Glomerular visceral epithelial cell (primary cell): ENCODE data around the gene TMEM37.
"Not testable (repeated sequence)": the region's sequence is repeated elsewhere in the genome, so short reads cannot be mapped to it uniquely, and the experiment has no call there.

ENCODE experiments used
- DNase-seq: peaks from one replicate; pipeline ENCODE4 v3.0.0-alpha.2; 2016; ENCODE audit errors: extremely low spot score

The TMEM37 gene, protein sequence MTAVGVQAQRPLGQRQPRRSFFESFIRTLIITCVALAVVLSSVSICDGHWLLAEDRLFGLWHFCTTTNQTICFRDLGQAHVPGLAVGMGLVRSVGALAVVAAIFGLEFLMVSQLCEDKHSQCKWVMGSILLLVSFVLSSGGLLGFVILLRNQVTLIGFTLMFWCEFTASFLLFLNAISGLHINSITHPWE

DNA sequence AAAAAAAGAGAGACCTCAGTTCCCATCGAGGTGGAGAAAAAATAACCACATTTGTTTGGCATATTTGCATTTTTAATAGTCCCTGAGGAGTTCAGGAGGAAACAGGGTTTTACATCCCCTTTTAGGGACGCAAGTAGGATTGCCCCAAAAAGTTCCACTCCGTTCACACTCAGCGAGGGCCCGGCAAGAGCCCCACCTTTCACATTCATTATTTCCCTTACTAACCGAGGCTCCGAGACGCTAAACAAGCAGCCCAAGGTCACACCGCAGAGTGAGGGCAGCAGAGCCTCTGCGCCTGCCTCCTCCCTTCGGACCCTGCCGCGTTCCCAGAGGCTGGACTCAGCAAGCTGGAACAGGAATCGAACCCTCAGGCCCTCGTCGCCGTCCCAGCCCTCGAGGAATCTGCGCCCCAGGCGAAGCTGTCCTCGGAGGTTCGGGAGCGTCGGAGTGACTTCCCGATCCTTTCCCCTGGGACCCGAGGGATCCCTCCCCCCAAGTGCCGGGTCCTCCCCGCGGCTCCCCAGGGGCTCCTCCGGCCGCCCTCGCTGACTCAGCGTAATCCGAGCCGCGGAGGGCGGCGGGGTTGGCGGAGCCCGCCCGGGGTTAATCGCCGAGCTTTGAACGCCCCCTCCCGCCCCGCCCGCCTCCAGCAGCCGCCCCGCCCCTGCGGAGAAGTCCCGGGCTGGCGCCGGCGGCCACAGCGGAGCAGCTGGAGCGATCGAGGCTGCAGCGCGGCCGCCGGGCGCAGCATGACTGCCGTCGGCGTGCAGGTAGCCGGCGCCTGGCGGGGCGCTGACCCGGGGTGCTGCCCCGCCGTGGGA is at the start of gene TMEM37:
Gene TMEM37, plus strand, starts transcription at position 700 of the 821 bp plus-strand sequence. Its CDS starts 50 bp downstream, at position 750.
- DNase-seq, result peak; percentile 84

DNA sequence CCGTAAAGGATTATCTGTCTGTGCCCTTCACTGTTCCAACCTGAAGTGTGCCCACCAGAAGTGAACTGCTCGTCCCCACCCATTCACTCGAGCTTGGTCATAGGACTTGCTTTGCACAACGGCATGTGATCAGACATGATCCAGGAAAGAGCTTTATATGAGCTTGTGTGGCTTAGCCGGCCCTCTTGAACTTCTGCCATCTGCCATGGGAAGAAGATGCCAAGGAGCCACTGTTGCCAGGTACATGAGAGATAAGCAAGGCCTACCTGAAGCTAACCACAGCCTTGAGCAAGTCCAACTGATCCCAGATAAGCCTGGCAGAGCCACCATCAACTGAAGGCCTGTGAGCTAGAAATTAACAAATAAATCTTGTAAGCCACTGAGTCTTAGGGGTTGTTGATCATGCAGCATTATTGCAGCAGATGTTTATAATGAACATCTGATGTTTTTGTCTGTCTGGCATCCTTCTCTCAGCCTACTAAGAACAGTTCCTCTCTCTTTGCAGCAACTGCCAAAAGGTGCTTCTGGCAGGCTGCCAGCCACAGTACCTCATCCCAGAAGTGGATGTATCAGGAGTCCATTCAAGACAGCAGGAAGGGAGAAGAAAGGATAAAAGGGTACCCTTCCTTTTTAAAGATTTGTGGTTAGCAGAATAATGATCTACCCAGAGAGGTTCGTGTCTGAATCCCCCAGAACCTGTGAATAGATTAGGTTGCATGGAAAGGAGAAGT is 48.1 kb upstream of the TMEM37 start:
- no peak for DNase-seq

- no peak for DNase-seq
These were observed 46.7 kb upstream of the TMEM37 start for GRCh38 chr2:119384971-119385370.

GRCh38 chr2:119385466-119385865 is 46.2 kb upstream of the TMEM37 start:
- DNase-seq, result no peak

DNA sequence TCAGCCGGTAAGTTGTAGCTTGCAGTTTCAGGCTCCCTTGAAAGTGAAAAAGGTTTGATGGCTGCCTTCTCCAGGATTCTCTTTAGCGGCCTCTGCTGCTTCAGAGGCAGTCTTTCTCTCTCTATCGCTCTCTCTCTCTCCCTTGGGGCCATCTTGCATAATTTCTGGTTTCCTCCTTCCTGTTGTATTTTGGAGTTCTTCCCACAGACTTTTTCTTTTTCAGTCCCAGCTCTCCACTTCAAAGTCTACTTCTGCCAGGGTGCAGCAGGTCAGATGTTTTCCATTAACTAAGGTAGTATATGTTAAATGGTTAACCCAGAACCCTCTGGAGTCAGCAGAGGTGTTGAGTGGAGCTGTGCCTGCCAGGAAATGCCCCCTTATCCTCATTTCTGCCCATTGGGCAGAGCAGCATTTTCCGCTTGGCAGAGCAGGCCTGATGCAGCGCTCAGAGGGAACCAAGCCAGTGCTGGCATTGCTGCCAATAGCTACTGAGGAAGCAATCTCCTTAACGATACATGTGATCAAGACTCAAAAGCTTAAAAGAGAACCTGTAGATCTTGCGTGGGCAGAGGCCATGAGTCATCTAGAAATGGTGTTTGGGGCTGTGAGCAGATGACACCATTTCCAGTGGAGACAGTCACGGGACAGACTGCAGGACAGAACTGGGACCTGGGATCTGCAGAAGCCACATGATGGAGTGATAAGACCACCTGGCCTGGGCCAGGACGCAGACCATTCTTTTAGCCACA is 44.1 kb upstream of the TMEM37 start:
- DNase-seq, result peak; percentile 94

GRCh38 chr2:119389615-119390306 is 41.9 kb upstream of the TMEM37 start:
- peak; percentile 66 for DNase-seq

- no peak for DNase-seq
These were observed 37.5 kb upstream of the TMEM37 start for GRCh38 chr2:119393971-119394748.

GRCh38 chr2:119397196-119397595 is 34.5 kb upstream of the TMEM37 start:
- no peak for DNase-seq

DNA sequence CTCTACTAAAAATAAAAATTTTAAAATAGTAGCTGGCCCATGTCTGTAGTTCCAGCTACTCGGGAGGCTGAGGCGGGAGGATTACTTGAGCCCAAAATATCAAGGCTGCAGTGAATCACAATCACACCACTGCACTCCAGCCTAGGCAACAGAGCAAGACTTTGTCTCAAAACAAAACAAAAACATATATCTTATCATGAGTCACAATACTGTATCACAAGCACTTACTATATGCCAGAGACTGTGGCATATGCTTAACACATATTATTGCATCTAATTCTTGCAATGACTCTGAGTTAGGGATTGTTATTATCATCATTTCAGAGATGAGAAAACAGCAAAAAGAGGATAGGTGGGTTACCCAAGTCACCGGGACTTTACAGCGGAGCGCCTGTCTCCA is 29.5 kb upstream of the TMEM37 start:
- no peak for DNase-seq

- no peak for DNase-seq
These were observed 28.8 kb upstream of the TMEM37 start for GRCh38 chr2:119402645-119403560.

DNA sequence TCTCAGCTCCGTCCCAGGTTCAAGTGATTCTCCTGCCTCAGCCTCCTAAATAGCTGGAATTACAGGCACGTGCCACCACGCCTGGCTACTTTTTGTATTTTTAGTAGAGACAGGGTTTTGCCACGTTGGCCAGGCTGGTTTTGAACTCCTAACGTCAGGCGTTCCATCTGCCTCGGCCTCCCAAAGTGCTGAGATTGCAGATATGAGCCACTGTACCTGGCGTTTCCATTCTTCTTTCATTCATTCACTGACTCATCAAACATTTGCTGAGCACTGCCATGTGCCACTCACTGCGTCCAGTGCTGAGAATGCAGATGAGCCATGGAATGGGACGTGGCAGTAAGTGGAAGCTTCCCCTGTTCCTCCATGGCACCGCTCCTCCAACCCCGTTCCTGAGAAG is 28.0 kb upstream of the TMEM37 start:
- DNase-seq, result not testable (repeated sequence)

DNA sequence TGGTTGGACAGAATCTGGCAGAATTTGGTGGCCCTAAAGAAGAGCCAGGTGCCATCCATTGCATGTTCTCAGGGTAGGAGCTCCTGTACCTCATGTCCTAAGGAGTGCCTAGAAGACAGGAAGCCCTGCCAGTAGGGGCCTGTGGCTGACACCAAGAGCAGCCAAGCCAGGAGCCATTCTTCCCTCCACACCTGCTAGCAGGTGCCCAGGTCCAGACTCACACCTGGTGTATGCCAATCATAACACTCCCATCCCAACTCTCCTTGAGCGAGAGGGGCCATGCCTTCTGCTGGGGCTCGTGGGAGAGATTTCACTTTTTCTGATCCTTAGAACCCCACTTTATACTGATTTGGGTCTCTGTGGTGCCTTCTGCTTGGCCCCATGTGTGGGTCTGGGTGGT is 26.5 kb upstream of the TMEM37 start:
- no peak for DNase-seq

GRCh38 chr2:119407430-119408220 is 24.0 kb upstream of the TMEM37 start:
- peak; percentile 70 for DNase-seq

DNA sequence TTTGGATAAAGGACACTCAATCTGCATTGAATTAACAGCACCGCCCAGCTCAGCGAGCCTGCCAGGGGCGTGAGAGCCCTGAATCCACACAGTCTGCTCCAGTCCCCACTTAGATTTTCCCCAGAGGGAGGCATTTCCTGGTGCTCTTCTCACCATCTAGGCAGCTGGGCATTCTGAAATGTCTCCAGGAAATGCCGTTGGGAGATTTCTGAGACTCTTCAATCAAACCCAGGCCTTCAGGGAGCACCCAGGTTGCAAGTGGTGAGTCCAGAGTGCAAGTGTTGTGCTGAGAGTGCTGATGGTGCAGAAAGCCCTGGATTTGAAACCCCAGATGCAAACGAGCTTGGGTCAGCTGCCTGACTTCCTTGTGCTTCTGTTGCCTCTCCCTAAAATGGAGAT is 23.4 kb upstream of the TMEM37 start:
- no peak for DNase-seq

DNA sequence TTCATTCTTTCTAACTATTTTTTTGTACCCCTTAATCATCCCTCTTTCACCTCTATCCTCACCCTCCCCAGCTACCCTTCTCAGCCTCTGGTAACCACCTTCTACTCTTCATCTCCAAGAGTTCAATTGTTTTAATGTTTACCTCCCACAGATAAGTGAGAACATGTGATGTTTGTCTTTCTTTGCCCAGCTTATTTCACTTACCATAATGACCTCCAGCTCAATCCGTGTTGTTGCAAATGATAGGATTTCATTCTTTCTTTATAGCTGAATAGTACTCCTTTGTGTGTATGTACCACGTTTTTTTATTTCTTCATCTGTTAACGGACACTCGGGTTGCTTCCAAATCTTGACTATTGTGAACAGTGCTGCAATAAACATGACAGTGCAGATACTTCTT is 22.1 kb upstream of the TMEM37 start:
- DNase-seq, result no peak

- DNase-seq, result no peak
These were observed 16.8 kb upstream of the TMEM37 start for GRCh38 chr2:119414894-119415293.

DNA sequence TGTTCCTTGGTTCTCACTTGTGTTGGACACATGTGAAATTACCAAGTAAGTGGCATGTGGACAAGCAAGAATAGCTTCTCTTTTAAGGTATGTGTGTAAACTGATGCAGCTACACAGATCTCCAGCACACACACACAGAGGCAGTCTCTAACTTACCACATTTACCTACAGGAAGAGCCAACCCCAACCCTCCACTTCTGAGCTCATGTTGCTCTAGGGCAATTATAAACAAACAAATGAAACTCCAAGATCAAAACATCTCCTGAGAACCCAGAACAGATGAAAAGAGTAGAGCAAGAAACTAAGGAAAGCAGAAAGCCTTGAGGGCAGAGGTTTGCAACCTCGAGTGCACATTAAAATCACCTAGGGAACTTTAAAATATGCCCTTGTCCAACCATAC is 16.0 kb upstream of the TMEM37 start:
- DNase-seq, result no peak

- no peak for DNase-seq
These were observed 15.2 kb upstream of the TMEM37 start for GRCh38 chr2:119416299-119416923.
